Measurements from ENCODE around the gene DVL2. TPM values are rescaled to one million over a fixed set of nuclear protein-coding genes. Genes with fewer than 3 reads are reported as not detected.

The DVL2 gene
- total and polyA plus RNA-seq, 4 donors = 22.2 to 57.5 (median 35.2) TPM

GRCh38 chr17:7242717-7243452, 8.6 kb upstream of the DVL2 start:
- Histone ChIP-seq H3K4me1 (ENCODE audit: control insufficient read depth in 5 of 5, insufficient read depth in 5 of 5, low read length in 5 of 5) (peaks cover 0 to 23% (median 14%) of the 10 kb centered on the region in 5 donors), H3K36me3 (ENCODE audit: control insufficient read depth in 4 of 4, insufficient read depth in 4 of 4, low read length in 4 of 4) (peaks cover 8 to 33% (median 27%) of the 10 kb centered on the region in 4 donors)

GRCh38 chr17:7241783-7242716, 7.7 kb upstream of the DVL2 start, which contains the start of gene GABARAP:
Gene GABARAP (minus strand): TSS chr17:7242449. CDS start chr17:7242330, 119 bp downstream.
- peak; percentile 97 to 98 (median 98) for DNase-seq
- Histone ChIP-seq H3K36me3 (ENCODE audit: control insufficient read depth in 4 of 4, insufficient read depth in 4 of 4, low read length in 4 of 4) (peaks cover 8 to 33% (median 28%) of the 10 kb centered on the region in 4 donors), H3K27ac (ENCODE audit: low read depth in 1 of 2, low read length in 1 of 2) (peak within 1 kb of the TSS; percentile 94 to 97), H3K9me3 (ENCODE audit: control insufficient read depth in 4 of 4, insufficient read depth in 3 of 4, low read length in 3 of 4) (no peaks in the 10 kb centered on the region), H3K4me3 (peak within 1 kb of the TSS; percentile 83), H3K4me1 (ENCODE audit: control insufficient read depth in 5 of 5, insufficient read depth in 5 of 5, low read length in 5 of 5) (peaks cover 4 to 29% (median 14%) of the 10 kb centered on the region in 5 donors), H3K9ac (ENCODE audit: insufficient read depth in 1 of 2, low read length in 2 of 2) (peak within 1 kb of the TSS; percentile 94 to 99), H3K27me3 (ENCODE audit: control insufficient read depth in 3 of 3, insufficient read depth in 3 of 3, low read length in 2 of 3) (no peaks in the 10 kb centered on the region)
- no peak for TF ChIP-seq CTCF (IDR thresholded peaks at IDR 0.05; ENCODE audit: control extremely low read depth, extremely low read depth)
- 0% methylated on average over 59 to 62 of the region's 62 CpGs for WGBS, 2 donors
- ATAC-seq (ENCODE audit: insufficient read depth, low FRiP score) = peak; percentile 74

More at GRCh38 chr17:7242717-7243452, 8.6 kb upstream of the DVL2 start:
- Histone ChIP-seq H3K27me3 (ENCODE audit: control insufficient read depth in 3 of 3, insufficient read depth in 3 of 3, low read length in 2 of 3) (no peaks in the 10 kb centered on the region), H3K9me3 (ENCODE audit: control insufficient read depth in 4 of 4, insufficient read depth in 3 of 4, low read length in 3 of 4) (no peaks in the 10 kb centered on the region), H3K9ac (ENCODE audit: insufficient read depth in 1 of 2, low read length in 2 of 2) (peak overlapping the region; percentile 7 to 99), H3K4me3 (peak overlapping the region; percentile 39), H3K27ac (ENCODE audit: low read depth in 1 of 2, low read length in 1 of 2) (peak overlapping the region; percentile 93)
- WGBS, 2 donors = 1% methylated on average over 45 to 49 of the region's 49 CpGs
- peak; percentile 97 to 99 (median 98) for DNase-seq
- TF ChIP-seq CTCF (IDR thresholded peaks at IDR 0.05; ENCODE audit: control extremely low read depth, extremely low read depth) = peak; percentile 10
- peak; percentile 47 for ATAC-seq (ENCODE audit: insufficient read depth, low FRiP score)

- WGBS, 2 donors = 28 to 35% methylated on average over 9 of the region's 9 CpGs
- DNase-seq (no peak), ATAC-seq (ENCODE audit: insufficient read depth, low FRiP score) (no peak)
These were observed 6.9 kb upstream of the DVL2 start for GRCh38 chr17:7241090-7241733.

More at GRCh38 chr17:7241090-7241733, 6.9 kb upstream of the DVL2 start:
- no peaks in the 10 kb centered on the region for H3K27me3 ChIP-seq (ENCODE audit: control insufficient read depth in 3 of 3, insufficient read depth in 3 of 3, low read length in 2 of 3)
- H3K27ac ChIP-seq (ENCODE audit: low read depth in 1 of 2, low read length in 1 of 2) = peak overlapping the region; percentile 94 to 97
- H3K36me3 ChIP-seq (ENCODE audit: control insufficient read depth in 4 of 4, insufficient read depth in 4 of 4, low read length in 4 of 4) = peaks cover 6 to 33% (median 26%) of the 10 kb centered on the region in 4 donors
- H3K4me1 ChIP-seq (ENCODE audit: control insufficient read depth in 5 of 5, insufficient read depth in 5 of 5, low read length in 5 of 5) = peaks cover 4 to 34% (median 14%) of the 10 kb centered on the region in 5 donors
- no peak for TF ChIP-seq CTCF (IDR thresholded peaks at IDR 0.05; ENCODE audit: control extremely low read depth, extremely low read depth)
- peak overlapping the region; percentile 91 to 94 for H3K9ac ChIP-seq (ENCODE audit: insufficient read depth in 1 of 2, low read length in 2 of 2)
- peak overlapping the region; percentile 83 for H3K4me3 ChIP-seq
- H3K9me3 ChIP-seq (ENCODE audit: control insufficient read depth in 4 of 4, insufficient read depth in 3 of 4, low read length in 3 of 4) = no peaks in the 10 kb centered on the region

Measured in lung (tissue), 12 donors.